ENCODE data around the gene GNPTAB.
"Not testable (repeated sequence)": the region's sequence is repeated elsewhere in the genome, so short reads cannot be mapped to it uniquely, and the experiment has no call there.

GNPTAB gene

GRCh38 chr12:101830367-101831325, at the start of gene GNPTAB:
Gene GNPTAB, minus strand, starts transcription at chr12:101830959. Its CDS starts 284 bp downstream, at chr12:101830675.
- DNase-seq, result peak; percentile 96

- no peak for DNase-seq
These were observed 47.6 kb upstream of the GNPTAB start for GRCh38 chr12:101878243-101878821.

- peak; percentile 2 for DNase-seq
These were observed 47.1 kb upstream of the GNPTAB start for GRCh38 chr12:101877806-101878242.

GRCh38 chr12:101876861-101877805, 46.4 kb upstream of the GNPTAB start, which contains the start of gene DRAM1:
Gene DRAM1, plus strand, starts transcription at chr12:101877580. Its CDS starts 210 bp downstream, at chr12:101877790.
- DNase-seq, result peak; percentile 61

GRCh38 chr12:101876322-101876860, 45.6 kb upstream of the GNPTAB start:
- DNase-seq, result no peak

- no peak for DNase-seq
These were observed 44.4 kb upstream of the GNPTAB start for GRCh38 chr12:101875162-101875561.

- no peak for DNase-seq
These were observed 40.2 kb upstream of the GNPTAB start for GRCh38 chr12:101870925-101871324.

GRCh38 chr12:101867619-101868018, 36.9 kb upstream of the GNPTAB start:
- not testable (repeated sequence) for DNase-seq

- DNase-seq, result no peak
These were observed 36.0 kb upstream of the GNPTAB start for GRCh38 chr12:101866615-101867373.

GRCh38 chr12:101863981-101864380, 33.2 kb upstream of the GNPTAB start:
- no peak for DNase-seq

- no peak for DNase-seq
These were observed 31.5 kb upstream of the GNPTAB start for GRCh38 chr12:101862245-101862644.

- DNase-seq, result not testable (repeated sequence)
These were observed 30.9 kb upstream of the GNPTAB start for GRCh38 chr12:101861688-101862087.

- no peak for DNase-seq
These were observed 29.2 kb upstream of the GNPTAB start for GRCh38 chr12:101859664-101860607.

GRCh38 chr12:101858361-101858760, 27.6 kb upstream of the GNPTAB start:
- no peak for DNase-seq

GRCh38 chr12:101857043-101857558, 26.3 kb upstream of the GNPTAB start:
- no peak for DNase-seq

GRCh38 chr12:101856614-101857013, 25.9 kb upstream of the GNPTAB start:
- not testable (repeated sequence) for DNase-seq

- DNase-seq, result no peak
These were observed 25.2 kb upstream of the GNPTAB start for GRCh38 chr12:101855976-101856375.

GRCh38 chr12:101855364-101855884, 24.7 kb upstream of the GNPTAB start:
- DNase-seq, result no peak

GRCh38 chr12:101854747-101855146, 24.0 kb upstream of the GNPTAB start:
- no peak for DNase-seq

- DNase-seq, result no peak
These were observed 22.2 kb upstream of the GNPTAB start for GRCh38 chr12:101852998-101853397.
